IMR-90 (cell line): Measurements from ENCODE around the gene SH3RF2. TPM values are rescaled to one million over a fixed set of nuclear protein-coding genes. Genes with fewer than 3 reads are reported as not detected.

ENCODE experiments used
- ATAC-seq: fragments of 200-7000 bp; cut with Tn5 transposase; 2 replicates; pipeline ENCODE4 v1.9.1; 2020; ENCODE audit warnings: low read depth, mild to moderate bottlenecking, moderate library complexity
- BruUV-seq: library from RNA; stranded (reverse); fragments of 400-500 nt; replicated peaks from 2 replicates; lab custom pipeline; 2021; lab: Mats Ljungman, UMichigan
- CTCF ChIA-PET: fragments of 300-600 bp; formaldehyde crosslinking; extraction: SDS; loops from one replicate; lab custom pipeline; 2021; ENCODE audit warnings: antibody characterized with exemption; lab: Yijun Ruan, JAX
- POLR2A ChIA-PET: fragments of 300-600 bp; sonication (Branson Sonifier 250); formaldehyde crosslinking; loops from one replicate; lab custom pipeline; 2022; ENCODE audit warnings: antibody characterized with exemption; ENCODE audit not compliant: unreplicated experiment; lab: Charles Lee
- DNase-seq: peaks from one replicate; pipeline ENCODE4 v3.0.0; 2013
- H2AFZ ChIP-seq: replicated peaks from 2 replicates; pipeline ENCODE3; 2013; ENCODE audit warnings: low read length, mild to moderate bottlenecking; ENCODE audit not compliant: poor library complexity
- H2AK5ac ChIP-seq: 2 replicates; pipeline ENCODE4 v1.6.1; 2013; ENCODE audit warnings: low read depth, low read length, inconsistent platforms
- H2AK9ac ChIP-seq: replicated peaks from 2 replicates; pipeline ENCODE3; 2013; ENCODE audit warnings: mild to moderate bottlenecking, low read depth, low read length, moderate library complexity; ENCODE audit not compliant: poor library complexity
- H2BK120ac ChIP-seq: 2 replicates; pipeline ENCODE4 v1.6.1; 2013; ENCODE audit warnings: low read depth, low read length, inconsistent platforms
- H2BK15ac ChIP-seq: 3 replicates; pipeline ENCODE4 v1.6.1; 2013; ENCODE audit warnings: low read depth, low read length, inconsistent platforms
- H2BK20ac ChIP-seq: 2 replicates; pipeline ENCODE4 v1.6.1; 2013; ENCODE audit warnings: low read depth, mild to moderate bottlenecking, inconsistent platforms, low read length, moderate library complexity
- H2BK5ac ChIP-seq: 2 replicates; pipeline ENCODE4 v1.6.1; 2013; ENCODE audit warnings: mild to moderate bottlenecking, low read depth, low read length, inconsistent platforms; ENCODE audit not compliant: poor library complexity, severe bottlenecking
- H3K14ac ChIP-seq: replicated peaks from 2 replicates; pipeline ENCODE4 v1.6.1; 2013; ENCODE audit warnings: low read depth, low read length, inconsistent platforms
- H3K18ac ChIP-seq: 2 replicates; pipeline ENCODE4 v1.6.1; 2013; ENCODE audit warnings: low read depth, low read length, control low read depth
- H3K23ac ChIP-seq: 2 replicates; pipeline ENCODE4 v1.6.1; 2013; ENCODE audit warnings: low read depth, low read length, inconsistent platforms
- H3K27ac ChIP-seq: 2 replicates; pipeline ENCODE4 v1.5.1; 2013; ENCODE audit warnings: mild to moderate bottlenecking, control low read depth, low read length; ENCODE audit not compliant: insufficient read depth
- H3K27me3 ChIP-seq: 2 replicates; pipeline ENCODE4 v1.6.1; 2013; ENCODE audit warnings: low read length; ENCODE audit not compliant: control insufficient read depth, insufficient read depth
- H3K36me3 ChIP-seq: 2 replicates; pipeline ENCODE4 v1.6.1; 2013; ENCODE audit warnings: low read length, mixed read lengths; ENCODE audit not compliant: control insufficient read depth, insufficient read depth
- H3K4ac ChIP-seq: 2 replicates; pipeline ENCODE4 v1.6.1; 2013; ENCODE audit warnings: low read depth, low read length, inconsistent platforms
- H3K4me1 ChIP-seq: 2 replicates; pipeline ENCODE4 v1.6.1; 2013; ENCODE audit warnings: low read length, mixed read lengths; ENCODE audit not compliant: control insufficient read depth, insufficient read depth
- H3K4me2 ChIP-seq: 2 replicates; pipeline ENCODE4 v1.6.1; 2013; ENCODE audit warnings: low read depth, mild to moderate bottlenecking, control low read depth, low read length, moderate library complexity
- H3K4me3 ChIP-seq: 2 replicates; pipeline ENCODE4 v1.5.1; 2013; ENCODE audit warnings: low read depth, mild to moderate bottlenecking, control low read depth, low read length, moderate library complexity; ENCODE audit not compliant: insufficient read depth
- H3K56ac ChIP-seq: 2 replicates; pipeline ENCODE4 v1.6.1; 2013; ENCODE audit warnings: low read length, inconsistent platforms; ENCODE audit not compliant: insufficient read depth; ENCODE audit errors: extremely low read depth
- H3K79me1 ChIP-seq, 2 experiments: 2 replicates each; pipeline ENCODE4 v1.6.1; 2013; ENCODE audit warnings: low read length in 2 of 2, inconsistent platforms in 1 of 2, low read depth in 1 of 2
- H3K9ac ChIP-seq: 2 replicates; pipeline ENCODE4 v1.6.1; 2013; ENCODE audit warnings: low read depth, low read length, control low read depth
- H3K9me1 ChIP-seq: 2 replicates; pipeline ENCODE4 v1.6.1; 2013; ENCODE audit warnings: low read length, inconsistent platforms; ENCODE audit not compliant: insufficient read depth
- H3K9me3 ChIP-seq: 2 replicates; pipeline ENCODE4 v1.6.1; 2013; ENCODE audit warnings: low read length; ENCODE audit not compliant: control insufficient read depth, insufficient read depth
- H4K20me1 ChIP-seq: 2 replicates; pipeline ENCODE4 v1.6.1; 2013; ENCODE audit warnings: low read length, inconsistent platforms; ENCODE audit not compliant: insufficient read depth
- H4K5ac ChIP-seq: 2 replicates; pipeline ENCODE4 v1.6.1; 2013; ENCODE audit warnings: mild to moderate bottlenecking, low read depth, low read length, control low read depth
- H4K8ac ChIP-seq, 2 experiments: 2 replicates each; pipeline ENCODE4 v1.6.1; 2013; ENCODE audit warnings: low read depth in 2 of 2, low read length in 2 of 2, control low read depth in 1 of 2, inconsistent platforms in 1 of 2
- H4K91ac ChIP-seq: 2 replicates; pipeline ENCODE4 v1.6.1; 2013; ENCODE audit warnings: low read depth, low read length, inconsistent platforms; ENCODE audit not compliant: insufficient read depth
- RAD21 ChIP-seq: IDR thresholded peaks from 2 replicates; pipeline ENCODE4 v1.6.1; 2012; ENCODE audit warnings: low read length, improper control_type of control experiment
- SMC3 ChIP-seq: fragments of 150-350 bp; IDR thresholded peaks from 2 replicates; pipeline ENCODE4 v1.6.1; 2016; ENCODE audit warnings: low read depth, mild to moderate bottlenecking, antibody characterized with exemption, low read length, moderate library complexity
- WGBS, 2 experiments: methylation state at CpG; one replicate each; pipeline versions ENCODE4 v1.1.5 to v1.1.7; 2013; ENCODE audit warnings: missing lambda C conversion rate in 2 of 2; ENCODE audit not compliant: insufficient read length in 1 of 2; ENCODE audit errors: extremely low coverage in 2 of 2; 5-methylcytosine and 5-hydroxymethylcytosine counted together
- dilution Hi-C: fragments of 300-500 bp; cut with HindIII; formaldehyde crosslinking; loops from one replicate; pipeline ENCODE4 v1.14.3; 2018; ENCODE audit warnings: low sequenced_read_pairs; ENCODE audit not compliant: unreplicated experiment
- in situ Hi-C: fragments of 300-500 bp; cut with MboI; formaldehyde crosslinking; loops from 3 replicates; pipeline ENCODE4 v1.14.3; 2019; ENCODE audit warnings: low sequenced_read_pairs, inconsistent platforms, mixed read lengths
- intact Hi-C: fragments of 100-400 bp; cut with micrococcal nuclease; formaldehyde crosslinking; loops from 2 replicates; pipeline ENCODE4 v1.10.0; 2022
- polyA plus RNA-seq, 3 experiments: library from polyadenylated mRNA; depleted of rRNA; stranded (reverse); fragments of >200 nt; gene quantifications; 2 replicates each; pipeline ENCODE4 v1.2.3, GENCODE V29; 2012; ENCODE audit warnings: low replicate concordance in 1 of 3
- total RNA-seq: library from RNA; depleted of rRNA; stranded (reverse); fragments of >200 nt; gene quantifications from 2 replicates; pipeline ENCODE4 v1.2.3, GENCODE V29; 2012

The SH3RF2 gene
- total and polyA plus RNA-seq, 2 of the 4 experiments (the other 2 are of a cell fraction) = 1.3 to 1.7 TPM

- no CpG with 5 or more reads among the region's 3 CpGs for WGBS, 2 experiments
- dilution Hi-C loops = no loop called here
- no peak overlapping the region for H3K23ac ChIP-seq
Observed at GRCh38 chr5:145887217-145887616, 49.2 kb upstream of the SH3RF2 start.

More at GRCh38 chr5:145887217-145887616, 49.2 kb upstream of the SH3RF2 start:
- Histone ChIP-seq H3K4me1 (no peaks in the 10 kb centered on the region), H3K27ac (no peak overlapping the region), H4K8ac (no peak overlapping the region), H3K4me2 (no peak overlapping the region), H2BK5ac (no peak overlapping the region), H3K18ac (no peak overlapping the region), H2BK120ac (no peak overlapping the region), H2AK5ac (no peak overlapping the region), H3K27me3 (peaks cover 8% of the 10 kb centered on the region), H3K9me3 (no peaks in the 10 kb centered on the region), H3K9ac (no peak overlapping the region), H3K9me1 (no peaks in the 10 kb centered on the region; the same call in 1 of the 2 replicates), H3K56ac (no peak overlapping the region), H3K14ac (no peak overlapping the region), H3K4ac (no peak overlapping the region), H3K36me3 (no peaks in the 10 kb centered on the region), H2AK9ac (no peak overlapping the region), H3K79me1 (no peaks in the 10 kb centered on the region), H3K4me3 (no peak overlapping the region), H4K5ac (no peak overlapping the region), H4K91ac (no peak overlapping the region), H2BK20ac (no peak overlapping the region), H4K20me1 (no peaks in the 10 kb centered on the region), H2AFZ (no peak overlapping the region), H2BK15ac (no peak overlapping the region)
- ChIA-PET CTCF (interaction anchor here (2.2 to 2.4 kb wide), 2 partner anchors 20 to 52 kb away, joined by 8 to 10 read pairs; partner anchors contain the start of gene PRELID2), POLR2A (no interaction called here)
- no peak for ATAC-seq
- in situ Hi-C loops (no loop called here), intact Hi-C loops (loop anchor here (5.0 kb wide), 1 partner anchor 50 kb away; the partner anchor contains the start of gene PRELID2)
- DNase-seq = no peak
- no peak for TF ChIP-seq SMC3
- TF ChIP-seq RAD21 = 0 out of 2 replicates have a peak, but pooled peaks have one; percentile 19
- BruUV-seq = no TSS peak
